Stomach smooth muscle (tissue), 2 donors: ENCODE results near the gene BTNL2.
"Not testable (repeated sequence)": the region's sequence is repeated elsewhere in the genome, so short reads cannot be mapped to it uniquely, and the experiment has no call there.

Source experiments
- H3K27ac ChIP-seq: one replicate; pipeline ENCODE4 v1.7.0; 2013; ENCODE audit warnings: mild to moderate bottlenecking, low read length, inconsistent platforms
- H3K27me3 ChIP-seq, 2 donors: one replicate each; pipeline ENCODE4 v1.7.0; 2013; ENCODE audit warnings: low read length in 2 of 2; ENCODE audit not compliant: insufficient read depth in 2 of 2, control insufficient read depth in 1 of 2
- H3K36me3 ChIP-seq, 2 donors: one replicate each; pipeline ENCODE4 v1.7.0; 2013; ENCODE audit warnings: low read length in 2 of 2; ENCODE audit not compliant: control insufficient read depth in 2 of 2, insufficient read depth in 2 of 2
- H3K4me1 ChIP-seq: one replicate; pipeline ENCODE4 v1.7.0; 2013; ENCODE audit warnings: low read length; ENCODE audit not compliant: control insufficient read depth, insufficient read depth
- H3K4me3 ChIP-seq, 2 donors: one replicate each; pipeline ENCODE4 v1.7.0; 2013; ENCODE audit warnings: low read length in 2 of 2
- H3K9ac ChIP-seq, 2 donors: one replicate each; pipeline ENCODE4 v1.7.0; 2013; ENCODE audit warnings: low read length in 2 of 2, mild to moderate bottlenecking in 1 of 2
- H3K9me3 ChIP-seq, 2 donors: one replicate each; pipeline ENCODE4 v1.7.0; 2013; ENCODE audit warnings: low read length in 2 of 2; ENCODE audit not compliant: control insufficient read depth in 2 of 2
- donor health status: healthy.
- donor health status: Pancreatic carcinoma.

BTNL2 gene

DNA sequence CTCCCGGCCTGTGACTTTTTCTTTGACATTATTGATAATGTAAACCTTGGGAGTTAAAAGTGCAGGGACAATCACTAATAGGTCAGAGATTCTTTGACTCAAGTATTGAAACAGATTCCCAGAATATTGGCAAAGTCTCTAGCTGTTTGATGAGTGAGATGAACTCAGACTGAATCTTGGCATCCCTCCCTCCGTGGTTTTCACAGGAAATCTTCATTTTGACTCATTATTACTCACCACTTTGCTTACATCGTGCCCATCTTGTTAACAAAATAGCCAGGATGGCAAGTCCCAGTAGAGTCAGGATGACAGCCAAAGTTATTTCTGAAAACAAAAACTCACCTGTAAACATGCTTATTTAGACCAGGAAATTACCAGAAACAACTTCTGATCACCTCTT lies 37.3 kb downstream of the BTNL2 start:
- Histone ChIP-seq H3K27me3 (peaks cover 0 to 3% of the 10 kb centered on the region in 2 donors), H3K27ac (no peak overlapping the region), H3K4me1 (no peaks in the 10 kb centered on the region), H3K9me3 (no peaks in the 10 kb centered on the region), H3K36me3 (no peaks in the 10 kb centered on the region), H3K4me3 (no peak overlapping the region), H3K9ac (no peak overlapping the region)

- no peaks in the 10 kb centered on the region for H3K9me3 ChIP-seq
- H3K4me3 ChIP-seq, result no peak overlapping the region
- H3K9ac ChIP-seq, result no peak overlapping the region
- no peaks in the 10 kb centered on the region for H3K4me1 ChIP-seq
- H3K36me3 ChIP-seq, result no peaks in the 10 kb centered on the region
- H3K27me3 ChIP-seq, result peaks cover 0 to 3% of the 10 kb centered on the region in 2 donors
- H3K27ac ChIP-seq, result no peak overlapping the region
Observed at GRCh38 chr6:32367644-32368043, 39.3 kb downstream of the BTNL2 start.

DNA sequence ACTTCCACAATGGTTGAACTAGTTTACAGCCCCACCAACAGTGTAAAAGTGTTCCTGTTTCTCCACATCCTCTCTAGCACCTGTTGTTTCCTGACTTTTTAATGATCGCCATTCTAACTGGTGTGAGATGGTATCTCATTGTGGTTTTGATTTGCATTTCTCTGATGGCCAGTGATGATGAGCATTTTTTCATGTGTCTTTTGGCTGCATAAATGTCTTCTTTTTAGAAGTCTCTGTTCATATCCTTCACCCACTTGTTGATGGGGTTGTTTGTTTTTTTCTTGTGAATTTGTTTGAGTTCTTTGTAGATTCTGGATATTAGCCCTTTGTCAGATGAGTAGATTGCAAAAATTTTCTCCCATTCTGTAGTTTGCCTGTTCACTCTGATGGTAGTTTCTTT lies 47.8 kb downstream of the BTNL2 start:
- H3K36me3 ChIP-seq, H3K4me3 ChIP-seq, H3K27me3 ChIP-seq, H3K4me1 ChIP-seq, H3K27ac ChIP-seq, H3K9ac ChIP-seq, H3K9me3 ChIP-seq: not testable (repeated sequence)

- not testable (repeated sequence) for H3K4me1 ChIP-seq, H3K4me3 ChIP-seq, H3K9ac ChIP-seq, H3K27ac ChIP-seq, H3K9me3 ChIP-seq, H3K27me3 ChIP-seq, H3K36me3 ChIP-seq
Observed at GRCh38 chr6:32358548-32358947, 48.4 kb downstream of the BTNL2 start.

- no peaks in the 10 kb centered on the region for H3K27me3 ChIP-seq
- H3K9ac ChIP-seq, result no peak overlapping the region
- no peaks in the 10 kb centered on the region for H3K36me3 ChIP-seq
- no peaks in the 10 kb centered on the region for H3K9me3 ChIP-seq
- no peak overlapping the region for H3K27ac ChIP-seq
- H3K4me3 ChIP-seq, result no peak overlapping the region
- no peaks in the 10 kb centered on the region for H3K4me1 ChIP-seq
Observed at GRCh38 chr6:32355018-32355417, 52.0 kb downstream of the BTNL2 start.

DNA sequence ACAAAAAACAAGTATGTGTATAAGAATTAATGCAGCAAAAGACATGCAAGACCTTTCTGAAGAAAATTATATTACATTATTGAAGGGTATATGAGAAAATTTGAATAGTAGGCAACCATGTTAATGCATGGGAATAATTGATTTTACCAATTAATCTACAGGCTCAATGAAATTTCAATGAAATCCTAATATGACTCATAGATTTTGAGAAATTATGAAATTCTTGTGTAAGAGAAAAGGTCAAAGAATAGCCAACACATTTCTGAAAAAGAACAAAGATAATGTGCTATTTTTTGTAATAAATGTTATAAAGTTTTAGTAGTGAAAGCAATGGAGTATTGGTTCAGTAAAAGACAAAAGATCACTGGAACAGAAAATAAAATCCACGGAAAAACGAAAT lies 53.6 kb downstream of the BTNL2 start:
- Histone ChIP-seq H3K9me3 (no peaks in the 10 kb centered on the region), H3K27me3 (no peaks in the 10 kb centered on the region), H3K9ac (no peak overlapping the region), H3K4me3 (no peak overlapping the region), H3K4me1 (no peaks in the 10 kb centered on the region), H3K36me3 (no peaks in the 10 kb centered on the region), H3K27ac (no peak overlapping the region)
